Activated T-helper 9 cell treated with anti-CD3 and anti-CD28 coated beads, Interleukin-2, amount 50 U/mL, for 16 hours (primary cell): ENCODE measurements around the gene VCP.

Experiments
- DNase-seq: peaks from one replicate; pipeline ENCODE4 v3.0.0-alpha.2; 2020; ENCODE audit warnings: low read depth

VCP gene

GRCh38 chr9:35072461-35073278 lies at the start of gene VCP:
Gene VCP, minus strand, starts transcription at chr9:35072625. Its CDS starts 272 bp downstream, at chr9:35072353.
- DNase-seq = peak; percentile 96

GRCh38 chr9:35116898-35117551 lies 44.6 kb upstream of the VCP start:
- DNase-seq = peak; percentile 78

GRCh38 chr9:35116539-35116897 lies 44.1 kb upstream of the VCP start:
- DNase-seq = no peak

- peak; percentile 89 for DNase-seq
Measured at GRCh38 chr9:35115680-35116538, 43.5 kb upstream of the VCP start, which contains the start of gene ATOSB. Gene ATOSB, minus strand, starts transcription at chr9:35115862. Its CDS starts 7,588 bp downstream, at chr9:35108274.

GRCh38 chr9:35114840-35115628 lies 42.6 kb upstream of the VCP start:
- DNase-seq = no peak

- DNase-seq = peak; percentile 45
Measured at GRCh38 chr9:35114113-35114839, 41.9 kb upstream of the VCP start.

GRCh38 chr9:35112257-35113020 lies 40.0 kb upstream of the VCP start:
- DNase-seq = no peak

GRCh38 chr9:35111001-35111933 lies 38.8 kb upstream of the VCP start:
- DNase-seq = peak; percentile 95

- DNase-seq = no peak
Measured at GRCh38 chr9:35110327-35110761, 37.9 kb upstream of the VCP start.

- no peak for DNase-seq
Measured at GRCh38 chr9:35108946-35109575, 36.6 kb upstream of the VCP start.

- DNase-seq = no peak
Measured at GRCh38 chr9:35108461-35108860, 36.0 kb upstream of the VCP start.

GRCh38 chr9:35107297-35108290 lies 35.2 kb upstream of the VCP start:
- no peak for DNase-seq

- no peak for DNase-seq
Measured at GRCh38 chr9:35106343-35106730, 33.9 kb upstream of the VCP start.

- DNase-seq = no peak
Measured at GRCh38 chr9:35105571-35106342, 33.3 kb upstream of the VCP start.

- no peak for DNase-seq
Measured at GRCh38 chr9:35105126-35105525, 32.7 kb upstream of the VCP start.

- no peak for DNase-seq
Measured at GRCh38 chr9:35104586-35104985, 32.2 kb upstream of the VCP start.
